ENCODE results near the gene CILP.

CILP gene

DNA sequence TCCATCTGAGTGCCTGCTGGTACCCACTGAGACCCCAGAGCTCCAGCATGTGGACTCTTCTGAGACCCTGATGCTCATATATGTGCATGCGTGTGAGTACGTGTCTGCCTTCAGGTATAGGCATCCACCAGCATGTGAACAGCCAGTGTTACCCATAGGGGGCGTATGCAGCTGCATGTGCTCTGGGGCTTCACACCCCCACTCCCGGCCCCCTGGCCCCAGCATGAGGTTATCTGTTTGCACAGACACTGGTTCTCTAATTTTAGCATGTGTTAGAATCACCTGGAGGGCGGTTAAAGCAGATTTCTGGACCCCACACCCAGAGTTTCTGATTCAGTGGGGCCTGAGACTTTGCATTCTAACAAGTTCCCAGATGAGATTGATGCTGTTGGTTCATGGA, 824 bp upstream of the CILP start:
- TF ChIP-seq, protein P1, sequence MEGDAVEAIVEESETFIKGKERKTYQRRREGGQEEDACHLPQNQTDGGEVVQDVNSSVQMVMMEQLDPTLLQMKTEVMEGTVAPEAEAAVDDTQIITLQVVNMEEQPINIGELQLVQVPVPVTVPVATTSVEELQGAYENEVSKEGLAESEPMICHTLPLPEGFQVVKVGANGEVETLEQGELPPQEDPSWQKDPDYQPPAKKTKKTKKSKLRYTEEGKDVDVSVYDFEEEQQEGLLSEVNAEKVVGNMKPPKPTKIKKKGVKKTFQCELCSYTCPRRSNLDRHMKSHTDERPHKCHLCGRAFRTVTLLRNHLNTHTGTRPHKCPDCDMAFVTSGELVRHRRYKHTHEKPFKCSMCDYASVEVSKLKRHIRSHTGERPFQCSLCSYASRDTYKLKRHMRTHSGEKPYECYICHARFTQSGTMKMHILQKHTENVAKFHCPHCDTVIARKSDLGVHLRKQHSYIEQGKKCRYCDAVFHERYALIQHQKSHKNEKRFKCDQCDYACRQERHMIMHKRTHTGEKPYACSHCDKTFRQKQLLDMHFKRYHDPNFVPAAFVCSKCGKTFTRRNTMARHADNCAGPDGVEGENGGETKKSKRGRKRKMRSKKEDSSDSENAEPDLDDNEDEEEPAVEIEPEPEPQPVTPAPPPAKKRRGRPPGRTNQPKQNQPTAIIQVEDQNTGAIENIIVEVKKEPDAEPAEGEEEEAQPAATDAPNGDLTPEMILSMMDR (IDR thresholded peaks at IDR 0.05), result no peak
- Histone ChIP-seq H3K27me3 (peaks cover 0 to 3% of the 10 kb centered on the region in 2 donors), H3K27ac (no peak overlapping the region), H3K36me3 (no peaks in the 10 kb centered on the region), H3K9me3 (no peaks in the 10 kb centered on the region), H3K4me1 (peaks cover 0 to 6% (median 0%) of the 10 kb centered on the region in 4 donors), H3K4me3 (no peak overlapping the region)
- no peak for DNase-seq
- intact Hi-C loops (cut with DNase I; ENCODE audit: low total_unique reads), result loop anchor here (5.0 kb wide), 1 partner anchor 40 kb away; no protein-coding TSS in a partner anchor

DNA sequence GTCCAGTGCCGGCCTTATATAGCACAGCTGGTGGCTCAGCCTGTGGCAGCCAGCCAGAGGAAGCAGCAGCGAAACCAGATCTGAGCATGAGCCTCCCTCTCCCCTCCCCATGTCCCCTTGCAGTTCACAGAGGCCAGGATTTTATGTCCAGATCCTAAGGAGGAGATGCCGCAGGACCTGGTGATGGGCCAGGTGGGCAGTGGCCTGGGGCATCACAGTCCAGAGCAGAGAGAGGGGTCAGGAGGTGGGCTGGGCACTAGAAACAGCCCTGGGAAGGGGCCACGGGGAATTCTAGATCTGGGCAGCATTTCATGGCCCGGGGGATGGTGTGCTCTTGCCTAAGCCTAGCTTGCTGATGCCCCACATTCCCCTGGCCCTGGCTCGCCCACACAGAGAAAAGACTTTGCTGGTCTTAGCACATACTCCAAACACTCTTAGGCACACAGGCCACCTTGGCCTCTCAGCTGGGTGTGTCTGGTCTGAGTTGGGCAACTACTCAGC, 259 bp upstream of the CILP start:
- peak in 1 of 2 donors; percentile 59 for DNase-seq
- TF ChIP-seq, protein P1 (IDR thresholded peaks at IDR 0.05), result no peak
- intact Hi-C loops (cut with DNase I; ENCODE audit: low total_unique reads), result loop anchor here (5.0 kb wide), 1 partner anchor 41 kb away; no protein-coding TSS in a partner anchor
- no peaks in the 10 kb centered on the region for H3K9me3 ChIP-seq
- peaks cover 0 to 6% (median 0%) of the 10 kb centered on the region in 4 donors for H3K4me1 ChIP-seq
- H3K4me3 ChIP-seq, result no peak overlapping the region
- no peaks in the 10 kb centered on the region for H3K36me3 ChIP-seq
- H3K27me3 ChIP-seq, result peaks cover 0 to 3% of the 10 kb centered on the region in 2 donors
- no peak overlapping the region for H3K27ac ChIP-seq

DNA sequence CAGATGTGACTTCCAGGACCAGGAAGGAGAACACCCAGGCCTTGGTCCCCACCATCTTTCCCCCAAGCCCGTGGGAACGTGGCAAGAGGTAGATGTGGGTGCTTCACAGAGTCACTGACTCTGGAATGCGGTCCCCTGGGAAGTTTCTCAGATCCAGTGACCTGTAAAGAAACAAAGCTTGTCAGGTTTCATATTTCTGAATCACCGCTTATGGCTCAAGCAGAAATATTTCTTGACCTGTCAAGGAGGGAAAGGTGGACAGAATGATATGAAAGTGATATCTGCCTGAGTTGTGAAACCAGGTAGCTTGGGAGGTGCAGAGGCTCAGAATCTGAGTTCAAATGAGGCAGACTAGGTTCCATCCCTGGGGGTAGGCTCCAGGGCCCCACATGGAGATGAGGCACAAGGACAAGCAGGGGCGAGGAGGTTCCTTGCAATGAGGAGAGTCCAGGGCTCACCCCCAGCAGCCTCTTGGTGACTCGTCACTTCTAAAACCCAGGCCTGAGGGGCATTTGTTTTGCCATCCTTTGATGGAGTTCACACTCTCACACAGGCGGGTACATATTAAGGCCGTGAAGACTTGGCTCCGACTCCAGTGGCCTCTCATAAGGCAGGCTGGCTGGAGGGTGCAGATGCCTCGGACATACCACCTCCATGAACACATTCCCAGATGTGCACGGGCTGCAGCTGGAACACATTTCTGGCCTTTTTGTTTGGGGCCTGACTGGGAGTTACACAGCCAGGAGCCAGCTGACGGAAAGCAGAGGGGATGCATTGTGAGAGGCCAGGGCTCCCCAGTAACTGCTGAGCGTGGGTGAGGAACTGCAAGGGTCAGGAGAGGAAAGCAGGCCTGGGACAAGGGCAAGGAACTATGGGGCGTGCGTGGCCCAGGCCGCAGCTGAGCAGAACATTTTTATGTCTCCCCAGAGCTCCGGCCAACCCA, 1.3 kb downstream of the CILP start:
- DNase-seq, result no peak
- intact Hi-C loops (cut with DNase I; ENCODE audit: low total_unique reads), result loop anchor here (5.0 kb wide), 1 partner anchor 42 kb away; no protein-coding TSS in a partner anchor
- no peak overlapping the region for H3K4me3 ChIP-seq
- no peaks in the 10 kb centered on the region for H3K36me3 ChIP-seq
- TF ChIP-seq, protein P1 (IDR thresholded peaks at IDR 0.05), result no peak
- H3K4me1 ChIP-seq, result peaks cover 0 to 6% (median 0%) of the 10 kb centered on the region in 4 donors
- H3K27me3 ChIP-seq, result peaks cover 0 to 3% of the 10 kb centered on the region in 2 donors
- H3K9me3 ChIP-seq, result no peaks in the 10 kb centered on the region
- H3K27ac ChIP-seq, result no peak overlapping the region

DNA sequence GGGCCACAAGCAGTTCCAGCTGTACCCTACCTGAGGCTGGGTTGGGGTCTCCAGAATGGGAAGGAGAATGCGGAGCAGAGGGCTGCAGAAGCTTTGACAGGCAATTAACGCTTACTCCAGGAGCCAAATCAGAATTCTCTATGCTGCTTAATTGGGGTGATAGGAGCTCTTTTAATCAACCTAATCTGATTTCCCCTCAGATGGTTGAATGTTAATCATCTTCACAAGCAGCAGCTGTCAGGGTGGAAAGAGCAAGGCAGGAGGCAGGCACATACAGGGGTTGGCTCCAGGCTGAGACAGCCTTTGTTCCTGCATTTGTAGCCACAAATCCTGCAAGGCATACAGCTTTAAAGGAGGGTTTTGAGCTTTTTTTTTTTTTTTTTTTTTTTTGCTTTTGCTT, 2.6 kb downstream of the CILP start:
- intact Hi-C loops (cut with DNase I; ENCODE audit: low total_unique reads), result no loop called here
- Histone ChIP-seq H3K27me3 (peaks cover 0 to 3% of the 10 kb centered on the region in 2 donors), H3K4me3 (no peak overlapping the region), H3K36me3 (no peaks in the 10 kb centered on the region), H3K9me3 (no peaks in the 10 kb centered on the region), H3K4me1 (peaks cover 0 to 6% (median 0%) of the 10 kb centered on the region in 4 donors), H3K27ac (no peak overlapping the region)
- DNase-seq, result no peak
- TF ChIP-seq, protein P1 (IDR thresholded peaks at IDR 0.05), result no peak

DNA sequence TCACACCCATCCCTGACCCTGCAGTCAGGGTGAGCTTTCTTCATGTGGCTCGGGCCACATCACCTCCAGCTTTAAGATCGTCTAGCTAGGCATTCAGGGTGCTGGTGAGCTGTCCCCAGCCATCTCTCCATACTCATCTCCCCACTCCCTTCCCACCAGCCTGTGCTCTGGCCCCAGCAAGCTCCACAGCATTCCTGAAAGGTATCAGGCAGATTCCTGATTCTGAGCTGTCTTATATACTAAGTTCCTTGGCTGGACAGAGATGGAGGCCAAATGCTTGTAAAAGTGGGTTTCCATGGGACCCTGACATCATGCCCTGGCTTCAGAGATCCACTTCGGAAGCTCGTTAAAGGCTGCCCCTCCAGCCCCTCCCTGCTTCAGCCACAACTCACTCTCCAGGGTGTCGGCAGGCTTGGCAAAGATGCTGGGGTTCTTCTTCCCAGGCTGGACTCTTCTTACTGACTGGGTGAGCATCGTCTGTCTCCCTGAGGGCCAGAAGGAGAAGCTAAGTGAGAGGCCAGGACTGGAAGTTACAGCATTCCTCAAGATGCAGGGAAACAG, 3.9 kb downstream of the CILP start:
- Histone ChIP-seq H3K4me1 (peaks cover 0 to 6% (median 0%) of the 10 kb centered on the region in 4 donors), H3K27me3 (peaks cover 0 to 3% of the 10 kb centered on the region in 2 donors), H3K4me3 (no peak overlapping the region), H3K27ac (no peak overlapping the region), H3K9me3 (no peaks in the 10 kb centered on the region), H3K36me3 (no peaks in the 10 kb centered on the region)
- intact Hi-C loops (cut with DNase I; ENCODE audit: low total_unique reads), result no loop called here
- TF ChIP-seq, protein P1 (IDR thresholded peaks at IDR 0.05), result no peak
- no peak for DNase-seq

All from tibial artery (tissue), 4 donors.